Muscle of arm (tissue), 12 donors: ENCODE measurements around the gene SMCR8. TPM values are rescaled to one million over a fixed set of nuclear protein-coding genes. Genes with fewer than 3 reads are reported as not detected.
"Not testable (repeated sequence)": the region's sequence is repeated elsewhere in the genome, so short reads cannot be mapped to it uniquely, and the experiment has no call there.

ENCODE experiments used
- DNase-seq: peaks from one replicate; pipeline ENCODE4 v3.0.0-alpha.2; 2013
- polyA plus RNA-seq, 12 donors: library from polyadenylated mRNA; unstranded; fragments of 120-200 nt; gene quantifications; one replicate each; pipeline ENCODE4 v1.2.1, GENCODE V29; 2013; ENCODE audit not compliant: insufficient read length in 12 of 12

The SMCR8 gene
- polyA plus RNA-seq, 12 donors: 8.0 to 15.2 (median 8.9) TPM; not detected in 1

DNA sequence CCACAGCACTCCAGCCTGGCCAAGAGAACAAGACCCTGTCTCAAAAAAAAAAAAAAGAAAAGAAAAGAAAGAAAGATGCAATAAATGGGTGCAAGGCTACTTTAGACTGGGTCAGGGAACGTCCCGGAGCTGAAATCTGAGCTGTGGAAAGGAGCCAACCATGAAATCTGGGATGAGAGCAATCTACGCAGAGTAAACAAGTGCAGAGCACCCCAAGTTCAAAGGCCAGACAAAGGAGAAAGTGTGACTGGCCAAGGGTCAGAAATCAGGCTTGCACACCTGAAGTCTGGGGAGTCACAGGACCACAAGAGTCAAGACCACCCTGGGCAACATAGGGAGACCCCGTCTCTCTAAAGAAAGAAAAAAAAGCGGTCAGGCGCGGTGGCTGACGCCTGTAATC is 45.4 kb downstream of the SMCR8 start:
- DNase-seq: no peak

DNA sequence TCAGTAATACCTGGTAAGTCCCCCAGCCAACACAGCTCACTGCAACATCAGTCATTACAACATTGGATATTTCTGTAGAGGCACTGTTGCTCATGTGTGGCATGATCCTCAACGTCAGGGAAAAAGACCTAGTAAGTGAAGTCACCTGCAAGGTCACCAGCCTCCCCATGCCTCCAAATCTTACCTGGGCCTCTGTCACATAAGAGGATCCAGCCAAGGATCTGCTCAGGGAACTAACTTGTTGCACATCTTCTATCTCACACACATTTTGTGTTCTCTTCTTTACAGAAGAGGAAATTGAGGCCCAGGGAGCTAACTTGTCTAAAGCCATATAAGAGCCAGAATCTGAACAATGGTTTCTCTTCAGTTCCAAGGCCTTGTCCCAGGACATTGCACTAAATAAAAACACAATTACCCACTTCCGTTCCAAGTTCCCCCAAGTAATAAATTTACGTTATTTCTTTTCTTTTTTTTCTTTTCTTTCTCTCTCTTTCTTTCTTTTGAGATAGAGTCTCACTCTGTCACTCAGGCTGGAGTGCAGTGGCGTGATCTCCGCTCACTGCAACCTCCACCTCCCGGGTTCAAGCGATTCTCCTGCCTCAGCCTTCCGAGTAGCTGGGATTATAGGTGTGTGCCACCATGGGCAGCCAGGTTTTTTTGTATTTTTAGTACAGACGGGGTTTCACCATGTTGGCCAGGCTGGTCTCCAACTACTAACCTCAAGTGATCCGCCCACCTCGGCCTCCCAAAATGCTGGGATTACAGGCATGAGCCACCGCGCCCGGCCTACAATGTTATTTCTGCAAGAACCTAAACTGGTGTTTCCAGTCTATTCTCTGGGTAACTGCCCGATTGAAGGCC is 47.0 kb downstream of the SMCR8 start:
- peak; percentile 20 for DNase-seq

DNA sequence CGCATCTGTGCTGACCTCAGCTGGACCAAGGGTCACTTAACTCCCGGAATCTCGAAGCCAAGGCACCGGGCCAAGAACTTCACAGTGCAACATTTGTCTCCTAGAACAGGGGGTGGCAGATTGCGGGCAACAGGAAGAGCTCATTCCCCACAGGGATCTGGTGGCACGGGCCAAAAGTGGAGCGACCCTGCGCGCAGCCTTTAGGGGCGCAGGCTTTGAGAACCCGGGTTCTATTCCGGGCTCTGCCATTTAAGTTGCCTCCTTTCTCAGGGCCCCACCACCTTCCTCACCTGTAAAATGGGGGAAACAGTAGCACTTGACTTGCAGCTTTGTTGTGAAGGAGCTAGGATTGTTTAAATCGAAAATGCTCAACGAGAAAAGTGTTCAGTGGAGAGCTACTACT is 47.6 kb downstream of the SMCR8 start:
- DNase-seq: peak; percentile 29

DNA sequence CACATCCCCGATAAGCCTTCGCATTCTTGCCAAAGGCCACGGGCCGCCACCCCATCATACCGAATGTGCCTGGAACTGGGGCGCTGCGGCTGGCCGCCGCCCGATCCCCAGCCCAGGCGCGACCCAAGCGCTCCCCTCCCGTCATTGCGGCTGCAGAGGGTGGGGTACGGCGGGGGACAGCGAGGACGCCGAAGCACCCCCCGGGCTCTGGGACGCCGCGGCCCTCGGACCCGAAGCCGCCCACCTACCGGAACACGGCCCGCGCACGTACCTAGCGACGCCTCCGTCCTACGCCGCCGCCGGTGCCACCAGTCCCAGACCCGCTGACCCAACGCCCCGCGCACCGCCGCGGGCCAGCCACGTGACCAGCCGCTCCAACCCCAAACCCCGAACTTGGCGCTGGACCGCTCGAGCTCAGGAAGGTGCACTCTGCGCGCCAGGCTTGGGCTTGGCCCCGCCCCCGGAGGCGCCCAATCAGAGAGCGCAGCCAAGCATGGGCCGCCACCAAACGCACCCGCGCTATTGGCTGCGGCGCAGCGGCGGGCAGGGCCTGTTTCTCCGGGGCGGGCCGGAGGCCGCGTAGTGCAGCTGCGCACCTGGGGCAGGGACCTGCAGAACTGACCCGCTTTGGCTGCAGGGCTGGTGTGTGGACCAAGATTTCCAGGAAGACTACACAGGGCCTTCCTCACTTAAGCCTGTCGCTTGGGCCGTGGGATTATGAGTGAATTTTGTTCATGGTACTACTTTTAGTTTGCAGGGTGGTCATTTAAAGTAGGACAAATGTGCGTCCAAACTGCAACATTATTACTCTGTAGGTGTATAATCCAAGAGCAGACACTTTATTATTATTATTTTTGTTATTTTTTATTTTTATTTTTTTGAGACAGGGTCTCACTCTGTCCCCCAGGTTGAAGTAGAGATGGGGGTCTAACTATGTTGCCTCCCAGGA is 48.3 kb downstream of the SMCR8 start, which contains the start of gene SHMT1:
SHMT1 (minus strand) TSS at position 450 of the 949 bp plus-strand sequence. CDS start 7,569 bp downstream, outside the sequence.
- DNase-seq: peak; percentile 91

DNA sequence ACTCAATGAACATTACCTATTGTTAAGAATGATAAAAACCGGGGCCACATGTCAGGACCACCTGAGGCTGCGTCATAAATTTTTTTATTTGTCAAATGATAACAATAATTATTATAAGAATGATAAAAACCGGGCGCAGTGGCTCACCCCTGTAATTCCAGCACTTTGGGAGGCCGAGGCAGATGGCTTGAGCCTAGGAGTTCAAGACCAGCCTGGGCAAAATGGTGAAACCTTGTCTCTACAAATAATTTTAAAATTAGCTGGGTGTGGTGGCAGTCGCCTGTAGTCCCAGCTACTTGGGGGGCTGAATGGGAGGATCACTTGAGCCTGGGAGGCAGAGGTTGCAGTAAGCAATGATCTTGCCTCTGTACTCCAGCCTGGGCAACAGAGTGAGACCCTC is 49.1 kb downstream of the SMCR8 start:
- DNase-seq: no peak

DNA sequence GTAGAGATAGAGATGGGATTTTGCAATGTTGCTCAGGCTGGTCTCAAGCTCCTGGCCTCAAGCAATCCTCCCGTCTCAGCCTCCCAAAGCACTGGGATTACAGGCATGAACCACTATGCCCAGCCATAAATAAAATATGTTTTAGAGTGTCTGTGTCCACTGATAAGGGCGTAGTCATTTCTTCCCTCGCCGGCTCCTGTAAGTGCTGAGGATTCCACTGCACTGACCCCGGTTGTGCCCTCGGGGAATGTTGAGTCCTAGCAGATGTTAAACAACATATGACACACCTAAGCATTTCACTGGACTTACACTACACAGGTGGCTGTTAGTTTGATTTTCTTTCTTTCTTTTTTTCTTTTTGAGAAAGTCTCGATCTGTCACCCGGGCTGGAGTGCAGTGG is 53.9 kb downstream of the SMCR8 start:
- no peak for DNase-seq

DNA sequence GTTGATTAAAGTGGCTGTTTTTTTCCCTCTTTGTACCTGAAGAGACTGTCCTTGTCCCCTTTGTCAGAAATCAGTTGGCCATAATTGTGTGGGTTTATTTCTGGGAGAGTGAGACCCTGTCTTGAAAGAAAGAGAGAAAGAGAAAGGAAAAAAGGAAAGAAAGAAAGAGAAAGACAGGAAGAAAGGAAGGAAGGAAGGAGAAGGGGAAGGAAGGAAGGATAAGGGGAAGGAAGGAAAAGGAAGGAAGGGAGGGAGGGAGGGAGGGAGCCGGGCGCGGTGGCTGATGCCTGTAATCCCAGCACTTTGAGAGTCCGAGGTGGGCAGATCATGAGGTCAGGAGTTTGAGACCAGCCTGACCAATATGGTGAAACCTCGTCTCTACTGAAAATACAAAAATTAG is 55.7 kb downstream of the SMCR8 start:
- no peak for DNase-seq

DNA sequence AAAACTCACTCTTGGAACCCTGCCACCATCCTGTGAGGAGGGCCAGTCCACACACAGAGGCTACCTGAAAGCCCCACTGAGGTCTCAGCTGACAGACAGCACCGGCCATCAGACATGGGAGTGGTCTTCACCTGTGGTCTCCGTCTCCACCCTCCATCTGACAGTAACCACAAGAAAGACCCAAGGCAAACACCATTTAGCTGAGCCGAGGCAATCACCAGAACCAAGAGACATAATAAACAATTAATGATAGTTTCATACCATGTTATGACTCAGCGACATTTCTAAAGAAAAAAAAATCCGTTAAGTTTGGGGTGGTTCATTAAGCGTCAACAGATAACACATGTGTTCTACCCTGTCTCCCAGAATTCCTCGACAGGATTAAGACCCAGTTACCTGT is 56.4 kb downstream of the SMCR8 start:
- DNase-seq: no peak

DNA sequence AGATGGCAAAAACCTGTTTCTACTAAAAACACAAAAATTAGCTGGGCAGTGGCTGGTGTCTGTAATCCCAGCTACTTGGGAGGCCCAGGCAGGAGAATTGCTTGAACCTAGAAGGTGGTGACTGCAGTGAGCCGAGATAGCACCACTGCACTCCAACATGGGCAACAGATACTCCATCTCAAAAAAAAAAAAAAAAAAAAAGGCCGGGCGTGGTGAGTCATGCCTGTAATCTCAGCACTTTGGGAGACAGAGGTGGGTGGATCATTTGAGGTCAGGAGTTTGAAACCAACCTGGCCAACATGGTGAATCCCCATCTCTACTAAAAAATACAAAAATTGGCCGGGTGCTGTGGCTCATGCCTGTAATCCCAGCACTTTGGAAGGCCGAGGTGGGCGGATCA is 58.1 kb downstream of the SMCR8 start:
- not testable (repeated sequence) for DNase-seq

DNA sequence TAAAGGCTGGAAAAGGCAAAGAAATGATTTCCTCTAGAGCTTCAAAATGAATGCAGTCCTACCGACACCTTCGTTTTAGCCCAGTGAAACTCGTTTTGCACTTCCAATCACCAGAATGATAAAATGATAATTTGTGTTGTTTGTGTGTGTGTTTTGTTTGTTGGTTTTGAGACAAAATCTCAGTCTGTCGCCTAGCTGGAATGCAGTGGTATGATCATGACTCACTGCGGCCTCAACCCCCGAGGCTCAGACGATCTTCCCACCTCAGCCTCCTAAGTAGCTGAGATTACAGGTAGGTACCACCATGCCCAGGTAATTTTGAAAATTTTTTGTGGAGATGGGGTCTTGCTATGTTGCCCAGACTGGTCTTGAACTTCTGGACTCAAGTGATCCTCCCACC is 59.1 kb downstream of the SMCR8 start:
- DNase-seq: no peak

Other genes with a start within 250 kb of the SMCR8 start
- gene DRG2, start 227.3 kb upstream of the SMCR8 start, polyA plus RNA-seq: 10 to 100 TPM in 11 of 12 donors, not detected in 1; 19.5 to 29.4 (median 23.3) TPM
- 1 to 10 TPM in 6 of 12 donors, under 1 TPM in 4, not detected in 2; 0.53 to 2.0 (median 1.2) TPM for gene MYO15A, start 206.5 kb upstream of the SMCR8 start, polyA plus RNA-seq
- 10 to 100 TPM in 11 of 12 donors, not detected in 1; 50.4 to 83.7 (median 67.2) TPM for gene ALKBH5, start 131.5 kb upstream of the SMCR8 start, polyA plus RNA-seq
- 10 to 100 TPM in 11 of 12 donors, not detected in 1; 15.3 to 30.4 (median 23.6) TPM for gene LLGL1, start 89.7 kb upstream of the SMCR8 start, polyA plus RNA-seq
- gene FLII, start 56.6 kb upstream of the SMCR8 start, polyA plus RNA-seq: 100 to 1,000 TPM in 11 of 12 donors, not detected in 1; 135 to 186 (median 151) TPM
- gene MIEF2, start 54.6 kb upstream of the SMCR8 start, polyA plus RNA-seq: 10 to 100 TPM in 8 of 12 donors, 1 to 10 TPM in 3, not detected in 1; 8.2 to 14.5 (median 10.7) TPM
- gene TOP3A, start 299 bp upstream of the SMCR8 start, polyA plus RNA-seq: 10 to 100 TPM in 11 of 12 donors, not detected in 1; 21.4 to 43.3 (median 28.1) TPM
- 10 to 100 TPM in 4 of 12 donors, 1 to 10 TPM in 7, not detected in 1; 4.6 to 20.2 (median 9.6) TPM for gene SHMT1, start 48.3 kb downstream of the SMCR8 start, polyA plus RNA-seq
- 1 to 10 TPM in 1 of 12 donors, under 1 TPM in 2, not detected in 9; 0.43 to 1.2 (median 0.45) TPM for gene EVPLL, start 62.5 kb downstream of the SMCR8 start, polyA plus RNA-seq
- gene LGALS9C, start 161.5 kb downstream of the SMCR8 start, polyA plus RNA-seq: 1 to 10 TPM in 1 of 12 donors, under 1 TPM in 2, not detected in 9; 0.30 to 2.9 (median 0.62) TPM